Activated CD8-positive, alpha-beta memory T cell treated with anti-CD3 and anti-CD28 coated beads, Interleukin-2, amount 50 U/mL, for 48 hours (primary cell): ENCODE results near the gene FBLN1.
"Not testable (repeated sequence)": the region's sequence is repeated elsewhere in the genome, so short reads cannot be mapped to it uniquely, and the experiment has no call there.

Experiments used
- DNase-seq: peaks from one replicate; pipeline ENCODE4 v3.0.0-alpha.2; 2020

FBLN1 gene

GRCh38 chr22:45549762-45550378 lies 47.2 kb downstream of the FBLN1 start:
- DNase-seq = no peak

- DNase-seq = no peak
Observed at GRCh38 chr22:45550416-45550815, 47.7 kb downstream of the FBLN1 start.

GRCh38 chr22:45550891-45551290 lies 48.2 kb downstream of the FBLN1 start:
- DNase-seq = no peak

- DNase-seq = no peak
Observed at GRCh38 chr22:45551310-45552016, 48.8 kb downstream of the FBLN1 start.

GRCh38 chr22:45552017-45552411 lies 49.3 kb downstream of the FBLN1 start:
- no peak for DNase-seq

- no peak for DNase-seq
Observed at GRCh38 chr22:45552580-45553350, 50.1 kb downstream of the FBLN1 start.

- DNase-seq = peak; percentile 89
Observed at GRCh38 chr22:45553351-45554039, 50.8 kb downstream of the FBLN1 start.

GRCh38 chr22:45554040-45554406 lies 51.3 kb downstream of the FBLN1 start:
- no peak for DNase-seq

GRCh38 chr22:45554861-45555260 lies 52.2 kb downstream of the FBLN1 start:
- no peak for DNase-seq

GRCh38 chr22:45557926-45558325 lies 55.2 kb downstream of the FBLN1 start:
- not testable (repeated sequence) for DNase-seq

GRCh38 chr22:45560092-45560491 lies 57.4 kb downstream of the FBLN1 start:
- DNase-seq = not testable (repeated sequence)

- DNase-seq = not testable (repeated sequence)
Observed at GRCh38 chr22:45560761-45561160, 58.1 kb downstream of the FBLN1 start.

GRCh38 chr22:45562102-45562501 lies 59.4 kb downstream of the FBLN1 start:
- no peak for DNase-seq

GRCh38 chr22:45562537-45563361 lies 60.1 kb downstream of the FBLN1 start:
- DNase-seq = no peak

- no peak for DNase-seq
Observed at GRCh38 chr22:45563362-45564040, 60.8 kb downstream of the FBLN1 start.

- no peak for DNase-seq
Observed at GRCh38 chr22:45564349-45565030, 61.8 kb downstream of the FBLN1 start.

- DNase-seq = no peak
Observed at GRCh38 chr22:45565171-45565570, 62.5 kb downstream of the FBLN1 start.

- DNase-seq = no peak
Observed at GRCh38 chr22:45565973-45566372, 63.3 kb downstream of the FBLN1 start.

GRCh38 chr22:45568213-45568612 lies 65.5 kb downstream of the FBLN1 start:
- DNase-seq = no peak

GRCh38 chr22:45571089-45571488 lies 68.4 kb downstream of the FBLN1 start:
- DNase-seq = no peak

- DNase-seq = no peak
Observed at GRCh38 chr22:45572444-45572843, 69.8 kb downstream of the FBLN1 start.
